BE2C (cell line): ENCODE data around the gene DPP4. TPM values are rescaled to one million over a fixed set of nuclear protein-coding genes. Genes with fewer than 3 reads are reported as not detected.

ENCODE experiments used
- DNase-seq: peaks from one replicate; pipeline ENCODE4 v3.0.0-alpha.2; 2020
- H3K27me3 ChIP-seq: fragments of 250-450 bp; sonication (Bioruptor Pico); 2 replicates; pipeline ENCODE4 v1.5.1; 2020; ENCODE audit warnings: mild to moderate bottlenecking
- H3K36me3 ChIP-seq: fragments of 250-450 bp; sonication (Bioruptor Pico); 2 replicates; pipeline ENCODE4 v1.5.1; 2020; ENCODE audit warnings: mild to moderate bottlenecking
- H3K4me1 ChIP-seq: fragments of 250-450 bp; sonication (Bioruptor Pico); 2 replicates; pipeline ENCODE4 v1.5.1; 2020
- H3K4me3 ChIP-seq: 2 replicates; pipeline ENCODE4 v1.5.1; 2011; ENCODE audit warnings: low read depth, low read length
- H3K9me3 ChIP-seq: fragments of 250-450 bp; sonication (Bioruptor Pico); 2 replicates; pipeline ENCODE4 v1.5.1; 2020
- CTCF ChIP-seq: IDR thresholded peaks from 2 replicates; pipeline ENCODE4 v1.5.1; 2012; ENCODE audit warnings: mild to moderate bottlenecking, low read depth, low read length
- polyA plus RNA-seq: library from polyadenylated mRNA; unstranded; fragments of >200 nt; gene quantifications from one replicate; pipeline ENCODE4 v1.2.1, GENCODE V29; 2012; ENCODE audit warnings: low read depth, missing spikeins; ENCODE audit not compliant: insufficient read length, insufficient read depth

Gene DPP4
- not detected for polyA plus RNA-seq

GRCh38 chr2:162073888-162074631 lies at the start of gene DPP4:
Gene DPP4 (minus strand): TSS chr2:162074215. CDS start chr2:162073981, 234 bp downstream.
- no peaks in the 10 kb centered on the region for H3K27me3 ChIP-seq
- TF ChIP-seq CTCF, result no peak
- H3K9me3 ChIP-seq, result no peaks in the 10 kb centered on the region
- no peak within 1 kb of the TSS for H3K4me3 ChIP-seq
- H3K36me3 ChIP-seq, result no peaks in the 10 kb centered on the region
- no peaks in the 10 kb centered on the region for H3K4me1 ChIP-seq
- no peak for DNase-seq

GRCh38 chr2:162118166-162119031 lies 44.4 kb upstream of the DPP4 start:
- H3K36me3 ChIP-seq, result no peaks in the 10 kb centered on the region
- H3K4me3 ChIP-seq, result no peak overlapping the region
- TF ChIP-seq CTCF, result no peak
- no peaks in the 10 kb centered on the region for H3K9me3 ChIP-seq
- H3K27me3 ChIP-seq, result no peaks in the 10 kb centered on the region
- DNase-seq, result no peak
- H3K4me1 ChIP-seq, result no peaks in the 10 kb centered on the region

- no peaks in the 10 kb centered on the region for H3K9me3 ChIP-seq
- no peak for DNase-seq
- H3K36me3 ChIP-seq, result no peaks in the 10 kb centered on the region
- H3K27me3 ChIP-seq, result no peaks in the 10 kb centered on the region
- TF ChIP-seq CTCF, result no peak
- H3K4me3 ChIP-seq, result no peak overlapping the region
- H3K4me1 ChIP-seq, result no peaks in the 10 kb centered on the region
These were observed 42.3 kb upstream of the DPP4 start for GRCh38 chr2:162116352-162116751.

- Histone ChIP-seq H3K27me3 (no peaks in the 10 kb centered on the region), H3K4me3 (no peak overlapping the region), H3K4me1 (no peaks in the 10 kb centered on the region), H3K9me3 (no peaks in the 10 kb centered on the region), H3K36me3 (no peaks in the 10 kb centered on the region)
- no peak for TF ChIP-seq CTCF
- DNase-seq, result no peak
These were observed 41.1 kb upstream of the DPP4 start for GRCh38 chr2:162115076-162115475.

- TF ChIP-seq CTCF, result no peak
- H3K9me3 ChIP-seq, result no peaks in the 10 kb centered on the region
- no peaks in the 10 kb centered on the region for H3K4me1 ChIP-seq
- H3K36me3 ChIP-seq, result no peaks in the 10 kb centered on the region
- H3K4me3 ChIP-seq, result no peak overlapping the region
- no peak for DNase-seq
- no peaks in the 10 kb centered on the region for H3K27me3 ChIP-seq
These were observed 40.3 kb upstream of the DPP4 start for GRCh38 chr2:162114271-162114670.

GRCh38 chr2:162113776-162114168 lies 39.8 kb upstream of the DPP4 start:
- no peaks in the 10 kb centered on the region for H3K36me3 ChIP-seq
- no peak overlapping the region for H3K4me3 ChIP-seq
- no peaks in the 10 kb centered on the region for H3K27me3 ChIP-seq
- no peak for TF ChIP-seq CTCF
- no peaks in the 10 kb centered on the region for H3K4me1 ChIP-seq
- H3K9me3 ChIP-seq, result no peaks in the 10 kb centered on the region
- no peak for DNase-seq
